Measurements from ENCODE around the gene MKKS. TPM values are rescaled to one million over a fixed set of nuclear protein-coding genes. Genes with fewer than 3 reads are reported as not detected.

Gene MKKS
- total RNA-seq, 1 donor from 2014 or later, result 17.9 TPM

GRCh38 chr20:10368702-10369041 is 65.3 kb downstream of the MKKS start:
- no peak for DNase-seq

DNA sequence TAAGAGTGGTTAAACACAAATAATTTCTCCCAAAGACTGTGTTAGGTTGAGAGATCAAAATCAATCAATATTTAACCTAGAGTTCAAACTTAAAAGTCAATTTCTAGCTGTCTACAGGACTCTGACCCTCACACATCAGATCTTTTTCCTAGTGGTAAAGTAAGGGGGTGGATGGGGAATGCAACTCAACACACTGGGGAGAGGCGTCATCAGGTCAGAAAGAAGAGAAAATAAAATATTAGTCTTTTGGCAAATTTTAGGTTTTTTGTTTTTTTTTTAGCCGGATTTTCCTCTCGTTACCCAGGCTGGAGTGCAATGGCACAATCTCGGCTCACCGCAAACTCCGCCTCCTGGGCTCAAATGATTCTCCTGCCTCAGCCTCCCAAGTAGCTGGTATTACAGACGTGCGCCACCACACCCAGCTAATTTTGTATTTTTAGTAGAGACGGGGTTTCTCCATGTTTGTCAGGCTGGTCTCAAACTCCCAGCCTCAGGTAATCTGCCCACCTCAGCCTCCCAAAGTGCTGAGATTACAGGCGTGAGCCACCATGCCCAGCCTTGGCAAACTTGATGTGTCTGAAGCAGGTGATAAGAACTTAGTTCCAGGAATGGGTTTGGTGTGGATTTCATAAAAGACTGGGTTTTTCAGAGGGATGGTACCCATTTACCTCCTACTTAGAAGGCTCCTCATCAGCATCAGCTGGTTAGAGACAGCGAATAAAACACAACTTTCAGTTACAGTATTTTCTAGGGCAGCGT is 65.9 kb downstream of the MKKS start:
- DNase-seq, result no peak

GRCh38 chr20:10367693-10367942 is 66.4 kb downstream of the MKKS start:
- DNase-seq, result no peak

DNA sequence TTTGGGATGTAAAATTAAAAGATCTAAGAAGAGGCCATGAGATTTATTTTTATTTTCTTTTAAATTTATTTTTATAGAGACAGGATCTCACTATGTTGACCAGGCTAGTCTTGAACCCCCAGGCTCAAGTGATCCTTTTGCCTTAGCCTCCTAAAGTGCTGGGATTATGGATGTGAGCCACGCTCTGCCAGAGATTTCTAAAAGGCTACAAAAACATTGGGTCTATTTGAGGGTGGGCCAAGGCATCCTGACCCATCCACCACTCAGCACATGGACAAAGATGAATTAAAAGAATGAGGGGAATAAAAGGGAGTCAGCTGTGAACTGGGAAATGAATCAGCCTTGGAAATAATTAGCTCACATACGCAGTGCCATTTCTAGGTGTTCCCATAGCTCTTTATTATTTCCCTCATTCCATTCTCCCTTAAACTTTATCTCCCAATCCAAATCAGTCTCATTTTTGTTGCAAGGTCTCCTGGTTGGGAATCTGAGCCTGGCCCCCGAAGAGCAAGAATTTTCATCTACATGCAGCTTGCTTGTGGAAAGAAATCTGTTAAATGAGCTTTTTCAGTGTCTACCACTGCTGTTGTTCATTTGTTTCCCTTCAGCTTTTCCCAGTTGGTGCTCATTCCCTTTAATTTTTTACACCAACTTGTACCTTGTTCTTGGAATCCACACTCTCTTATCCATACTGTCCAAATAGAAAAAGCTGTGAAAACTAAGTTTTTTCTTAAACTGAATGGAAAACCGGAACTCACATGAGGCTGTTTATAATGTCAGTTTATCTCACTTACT is 66.9 kb downstream of the MKKS start:
- no peak for DNase-seq

GRCh38 chr20:10362674-10363073 is 71.3 kb downstream of the MKKS start:
- no peak for DNase-seq

DNA sequence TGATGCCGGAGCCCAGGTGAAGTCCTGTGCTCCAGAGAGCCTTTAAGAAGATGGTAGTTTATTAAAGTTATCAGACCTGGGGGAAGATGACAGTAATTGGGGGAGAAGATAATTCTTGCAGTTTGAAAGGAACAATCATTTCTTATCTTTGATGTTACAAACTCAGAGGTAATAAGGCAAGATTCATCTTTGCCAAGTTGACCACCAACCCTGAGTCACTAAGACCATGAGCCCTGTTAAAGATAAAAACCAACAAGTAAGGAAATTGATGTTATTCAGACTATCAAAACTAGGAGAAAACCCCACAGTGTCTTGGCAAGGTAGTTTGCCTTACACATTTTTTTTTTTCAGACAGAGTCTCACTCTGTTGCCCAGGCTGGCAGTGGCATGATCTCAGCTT is 73.1 kb downstream of the MKKS start:
- no peak for DNase-seq

DNA sequence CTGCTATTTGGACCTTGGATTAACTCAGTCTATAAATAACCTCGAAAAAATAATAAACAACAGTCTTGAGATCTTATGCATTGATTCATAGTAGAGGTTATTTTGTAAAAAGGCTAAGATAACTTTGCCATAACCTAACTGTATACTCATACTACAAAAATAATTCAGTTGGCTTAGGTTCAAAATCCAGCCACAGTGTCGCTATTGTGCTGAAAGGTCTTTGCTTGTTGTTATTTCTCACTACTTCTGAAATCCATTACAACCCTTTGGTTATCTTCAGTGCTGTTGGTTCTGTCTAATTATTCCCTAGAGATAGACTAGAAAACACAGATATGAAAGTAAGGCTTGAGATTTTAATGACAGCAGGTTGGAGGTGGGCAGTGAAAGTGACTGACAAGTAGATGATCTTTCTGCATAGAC is 74.4 kb downstream of the MKKS start:
- DNase-seq, result no peak

DNA sequence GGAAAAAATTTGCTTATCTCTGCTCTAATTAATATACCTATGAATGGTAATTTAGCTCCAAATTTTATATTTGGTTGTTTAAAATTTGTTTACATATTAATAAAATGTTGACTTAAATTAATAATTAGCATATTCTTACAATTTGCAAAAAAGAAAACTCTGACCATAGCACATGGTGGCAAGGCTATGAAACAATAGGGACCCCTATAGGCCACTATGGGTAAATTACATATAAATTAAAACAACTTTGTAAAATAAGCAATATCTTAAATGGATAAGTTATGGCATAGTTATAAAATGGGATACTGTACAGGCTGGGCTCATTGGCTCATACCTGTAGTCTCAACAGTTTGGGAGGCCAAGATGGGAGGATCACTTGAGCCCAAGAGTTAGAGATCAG is 76.0 kb downstream of the MKKS start:
- DNase-seq, result no peak

DNA sequence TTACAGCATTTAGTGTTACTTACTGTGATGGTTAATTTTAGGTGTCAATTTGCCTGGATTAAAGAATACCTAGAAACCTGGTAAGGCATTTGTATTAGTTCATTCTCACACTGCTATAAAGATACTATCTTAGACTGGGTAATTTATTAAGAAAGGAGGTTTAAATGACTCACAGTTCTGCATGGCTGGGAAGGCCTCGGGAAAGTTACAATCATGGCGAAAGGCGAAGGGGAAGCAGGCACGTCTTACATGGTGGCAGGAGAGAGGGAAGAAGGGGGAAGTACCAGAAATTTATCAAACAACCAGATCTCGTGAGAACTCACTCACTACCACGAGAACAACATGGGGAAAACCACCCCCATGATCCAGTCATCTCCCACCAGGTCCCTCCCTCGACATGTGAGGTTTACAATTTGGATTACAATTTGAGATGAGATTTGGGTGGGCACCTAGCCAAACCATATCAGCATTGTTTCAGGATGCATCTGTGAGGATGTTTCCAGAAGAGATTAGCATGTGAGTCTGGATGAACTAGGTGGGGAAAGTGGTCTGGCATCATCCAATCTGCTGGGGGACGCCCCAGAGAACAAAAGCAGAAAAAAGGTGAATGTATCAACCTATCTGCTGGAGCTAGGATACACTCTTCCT is 76.8 kb downstream of the MKKS start:
- no peak for DNase-seq

- DNase-seq, result no peak
These were observed 77.4 kb downstream of the MKKS start for GRCh38 chr20:10356628-10357027.

DNA sequence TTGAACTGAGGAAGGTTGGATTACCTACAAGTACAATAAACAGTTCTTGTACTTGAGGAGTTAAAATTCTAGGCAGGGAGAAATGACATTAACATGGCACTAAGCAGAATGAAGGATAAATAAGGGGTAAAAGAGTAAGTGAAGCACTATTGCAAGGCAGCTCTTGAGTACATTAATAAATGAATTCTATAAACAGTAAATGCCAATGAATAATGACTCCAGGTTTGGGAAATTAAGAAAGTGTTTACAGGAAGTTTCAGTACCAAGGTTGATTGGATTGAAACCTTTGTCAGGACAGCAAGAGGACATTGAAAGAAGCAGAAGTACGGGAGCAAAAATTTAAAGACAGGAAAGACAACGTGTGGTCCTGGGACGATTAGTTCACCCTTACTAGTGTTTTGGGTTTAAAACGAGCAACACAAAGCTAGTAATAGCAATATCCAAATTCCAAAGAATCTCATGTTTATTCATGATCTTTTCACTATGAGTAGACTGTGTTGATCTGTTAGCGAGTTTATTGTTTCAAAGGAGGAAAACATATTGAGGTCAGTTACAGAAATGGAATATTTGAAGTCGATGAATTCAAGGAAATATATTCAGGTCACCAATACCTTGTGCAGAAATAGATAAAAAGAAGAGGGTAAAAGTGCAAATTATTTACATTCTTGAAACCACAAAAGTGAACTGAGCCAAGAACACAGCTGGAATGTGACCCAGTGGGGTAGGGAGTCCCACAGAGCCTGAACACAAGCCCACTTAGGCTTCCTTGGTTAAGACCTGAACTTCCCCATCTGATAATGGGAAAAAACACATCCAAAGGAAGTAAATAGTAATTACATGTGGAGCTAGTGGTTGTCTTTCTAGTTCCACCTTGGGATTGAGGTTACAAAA is 80.8 kb downstream of the MKKS start:
- no peak for DNase-seq

Other genes with a start within 250 kb of the MKKS start
- 92.5 TPM for gene SNAP25, start 215.4 kb downstream of the MKKS start, total RNA-seq
- gene SLX4IP, start 1.1 kb upstream of the MKKS start, total RNA-seq, result 7.5 TPM
- gene JAG1, start 239.8 kb upstream of the MKKS start, total RNA-seq, result 26.0 TPM